Adrenal gland (tissue), 5 donors: ENCODE measurements around the gene CERS1.

Experiments used
- CTCF ChIP-seq, 6 experiments: fragments of 450-650 bp in 4 of 6; fragments of 200-600 bp in 2 of 6; sonication (generic) in 1 of 6; IDR thresholded peaks; 1 replicate in 5 of 6; 2 replicates in 1 of 6; pipeline versions ENCODE4 v1.5.1 to v1.8.0; 2016 to 2021; ENCODE audit warnings: antibody characterized with exemption in 6 of 6, mild to moderate bottlenecking in 2 of 6, moderate library complexity in 1 of 6
- POLR2A ChIP-seq, 2 donors: fragments of 450-650 bp; IDR thresholded peaks; one replicate each; pipeline ENCODE4 v1.6.1; 2017; ENCODE audit warnings: antibody characterized with exemption in 2 of 2, mild to moderate bottlenecking in 2 of 2, moderate library complexity in 1 of 2
- donor health status: DM: no; HTN: no; CAD: no.

- TF ChIP-seq CTCF (IDR thresholded peaks at IDR 0.05) = no peak
- no peak for TF ChIP-seq POLR2A (IDR thresholded peaks at IDR 0.05)
Measured at GRCh38 chr19:18834644-18834984, 61.3 kb downstream of the CERS1 start.
